Right renal cortex interstitium (tissue), 3 donors: ENCODE data around the gene INSIG1. TPM values are rescaled to one million over a fixed set of nuclear protein-coding genes. Genes with fewer than 3 reads are reported as not detected.

Experiments used
- polyA plus RNA-seq, 3 donors: library from polyadenylated mRNA; unstranded; fragments of 120-200 nt; gene quantifications; one replicate each; pipeline ENCODE4 v1.2.1, GENCODE V29; 2013; ENCODE audit not compliant: insufficient read length in 3 of 3

The INSIG1 gene
- polyA plus RNA-seq, 3 donors, result 30.3 to 36.7 (median 31.1) TPM

Other genes with a start within 250 kb of the INSIG1 start
- not detected for gene HTR5A, start 227.6 kb upstream of the INSIG1 start, polyA plus RNA-seq
- under 1 TPM; 0.04 to 0.15 (median 0.06) TPM for gene EN2, start 160.3 kb downstream of the INSIG1 start, polyA plus RNA-seq
- not detected for gene CNPY1, start 248.7 kb downstream of the INSIG1 start, polyA plus RNA-seq